Activated gamma-delta T cell treated with anti-CD3 and anti-CD28 coated beads, Interleukin-2, amount 50 U/mL, for 16 hours (primary cell): ENCODE measurements around the gene PPM1H.
"Not testable (repeated sequence)": the region's sequence is repeated elsewhere in the genome, so short reads cannot be mapped to it uniquely, and the experiment has no call there.

Experiments
- DNase-seq: peaks from one replicate; pipeline ENCODE4 v3.0.0-alpha.2; 2020; ENCODE audit warnings: low read depth

The PPM1H gene

DNA sequence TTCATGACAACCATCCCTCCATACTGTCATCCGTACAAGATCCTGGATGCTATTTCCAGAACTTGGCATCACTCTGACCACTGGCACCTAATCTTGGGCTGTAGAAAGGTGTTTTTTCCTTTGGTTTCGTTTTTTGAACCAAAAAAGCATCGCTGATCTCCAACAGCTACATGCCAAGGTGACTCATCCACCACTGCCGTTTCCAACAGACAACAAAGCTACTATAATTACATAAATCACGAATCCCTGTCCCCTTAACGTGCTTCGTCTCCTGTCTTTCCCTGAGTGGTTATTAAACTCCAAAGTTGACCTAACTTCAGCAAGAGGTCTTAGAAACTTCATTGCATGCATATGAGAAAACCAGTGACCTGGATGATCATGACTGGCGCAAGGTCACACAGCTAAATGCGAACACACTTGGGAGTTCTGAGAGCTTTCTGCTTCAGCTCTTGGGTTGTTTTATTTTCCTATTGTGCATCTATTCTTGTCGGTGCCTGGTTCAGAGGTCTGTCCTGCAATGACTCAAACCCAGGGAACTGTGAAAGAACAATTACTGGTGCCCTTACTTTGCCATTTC lies 99.9 kb downstream of the PPM1H start:
- DNase-seq, result no peak

DNA sequence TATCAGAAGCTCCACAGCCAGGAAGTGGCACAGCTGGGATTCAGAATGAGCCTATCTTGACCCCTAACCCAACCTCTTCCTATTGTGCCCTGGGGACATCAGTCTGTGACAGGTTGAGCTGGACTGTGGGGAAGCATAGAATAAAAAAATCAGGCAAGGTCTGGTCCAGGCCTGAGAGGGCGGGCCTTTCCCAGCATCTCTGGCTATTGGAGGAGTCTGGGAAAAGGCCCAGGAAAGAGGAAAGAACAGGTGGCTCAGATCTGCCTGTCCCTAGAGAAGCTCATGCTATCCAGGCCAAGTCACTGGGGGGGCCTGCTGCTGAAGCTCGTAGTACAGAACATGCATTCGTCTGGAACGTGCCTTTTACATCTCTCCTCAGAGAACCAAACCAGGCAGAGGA lies 100.5 kb downstream of the PPM1H start:
- DNase-seq, result no peak

DNA sequence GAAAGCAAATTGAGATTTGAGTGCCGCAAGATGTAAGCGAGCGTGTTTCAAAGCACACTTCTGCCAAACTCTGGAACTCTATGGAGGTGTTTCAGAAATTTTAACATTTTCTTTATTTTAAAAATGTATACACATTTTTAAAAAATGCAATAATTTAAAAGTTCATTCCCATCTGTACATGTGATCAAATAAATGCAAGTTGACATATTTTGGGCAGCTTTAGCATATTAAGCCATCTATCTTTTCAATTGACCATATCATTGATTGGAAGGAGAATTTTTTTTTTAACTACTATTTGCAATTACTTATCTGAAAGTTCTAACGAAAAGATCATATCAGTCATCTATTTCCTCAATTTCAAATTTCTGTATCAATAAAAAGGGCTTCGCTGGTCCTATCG lies 101.3 kb downstream of the PPM1H start:
- DNase-seq, result no peak

- no peak for DNase-seq
Measured at GRCh38 chr12:62832558-62832957, 102.4 kb downstream of the PPM1H start.

DNA sequence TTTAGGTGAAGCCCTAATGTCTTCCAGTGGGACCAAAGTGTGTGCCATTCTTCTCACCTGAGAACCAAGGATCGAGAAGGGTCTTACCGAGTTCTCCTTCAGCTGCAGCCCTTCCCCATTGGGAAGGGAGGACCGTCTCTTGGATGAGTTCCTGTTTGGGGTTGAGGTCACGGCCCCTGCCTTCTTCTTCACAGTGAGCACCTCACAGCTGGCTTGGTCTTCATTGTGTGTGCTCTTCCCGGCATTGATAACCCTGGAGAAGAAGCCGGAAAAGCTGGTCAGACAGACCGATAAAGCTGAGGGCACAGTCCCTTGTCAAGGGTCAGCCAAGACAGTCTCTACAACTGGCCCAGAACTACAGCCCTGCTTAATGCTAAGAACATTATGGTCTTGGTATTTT lies 102.9 kb downstream of the PPM1H start:
- no peak for DNase-seq

DNA sequence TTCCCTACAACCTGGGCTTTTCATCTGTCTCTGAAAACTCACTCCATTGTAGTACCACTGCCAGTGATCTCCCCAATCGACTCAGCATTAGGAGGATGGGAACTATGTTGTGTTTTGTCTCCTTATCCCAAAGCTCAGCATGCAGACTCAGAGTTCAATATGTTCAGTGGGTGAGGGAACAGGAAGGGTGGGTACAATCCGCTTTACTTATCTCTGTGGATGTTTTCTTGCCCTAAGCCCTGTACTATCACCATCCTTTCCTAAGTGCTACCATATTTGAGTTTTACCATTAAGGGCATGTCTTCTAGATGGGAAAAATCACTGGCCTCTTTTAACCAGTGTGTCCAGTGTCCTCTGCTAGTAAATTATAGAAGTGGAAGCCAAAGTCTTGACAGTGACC lies 107.1 kb downstream of the PPM1H start:
- no peak for DNase-seq

DNA sequence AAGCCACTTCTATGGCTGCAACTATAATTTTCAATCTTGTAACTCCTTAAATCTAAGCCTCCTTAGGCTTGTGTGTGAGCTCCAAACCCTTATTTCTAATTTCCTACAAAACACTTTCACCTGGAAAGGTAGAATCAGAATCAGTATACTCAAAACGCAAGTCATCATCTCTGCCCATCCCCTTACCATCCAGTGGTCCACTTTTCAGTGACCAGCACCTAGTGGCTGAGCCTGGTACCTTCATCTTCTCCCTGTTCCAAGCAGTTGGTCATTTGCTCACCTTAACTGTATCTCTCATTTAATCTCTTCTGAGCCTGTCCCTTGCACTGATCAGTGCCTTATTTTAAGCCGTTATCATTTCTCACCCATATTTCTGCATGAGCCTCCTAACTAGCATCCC lies 107.9 kb downstream of the PPM1H start:
- no peak for DNase-seq

DNA sequence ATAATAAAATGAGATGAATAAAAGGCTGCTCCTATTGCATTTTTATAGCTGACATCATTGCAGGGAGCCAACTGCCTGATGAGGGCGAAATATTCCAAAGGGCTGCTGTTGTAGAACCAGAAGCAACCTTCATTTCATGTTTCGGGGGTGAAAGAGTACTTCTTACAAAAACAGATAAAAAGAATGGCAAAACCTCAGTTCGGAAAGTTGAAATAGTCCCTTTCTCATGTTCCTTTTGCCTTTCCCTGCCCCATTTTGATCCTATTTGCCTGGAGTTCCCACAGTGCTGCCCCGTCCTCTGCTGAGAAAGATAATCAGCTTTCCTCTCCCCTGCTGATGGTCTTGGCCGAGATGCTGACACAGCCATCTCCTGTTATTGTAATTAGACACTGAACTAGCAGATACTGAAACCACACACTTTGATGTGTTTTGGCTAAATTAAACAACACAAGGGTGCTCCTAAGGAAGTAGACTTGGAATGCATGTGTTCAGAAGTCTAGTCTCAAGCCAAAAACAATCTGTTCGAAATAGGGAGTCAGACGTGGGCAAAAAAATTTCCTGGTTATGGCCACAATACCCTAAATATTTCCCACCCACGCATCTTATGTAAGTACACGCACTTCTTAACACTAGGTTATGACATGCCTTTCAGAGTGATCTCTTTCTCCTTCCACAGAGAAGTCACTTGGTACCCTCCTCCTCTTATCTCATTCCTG lies 117.2 kb downstream of the PPM1H start:
- DNase-seq, result no peak

DNA sequence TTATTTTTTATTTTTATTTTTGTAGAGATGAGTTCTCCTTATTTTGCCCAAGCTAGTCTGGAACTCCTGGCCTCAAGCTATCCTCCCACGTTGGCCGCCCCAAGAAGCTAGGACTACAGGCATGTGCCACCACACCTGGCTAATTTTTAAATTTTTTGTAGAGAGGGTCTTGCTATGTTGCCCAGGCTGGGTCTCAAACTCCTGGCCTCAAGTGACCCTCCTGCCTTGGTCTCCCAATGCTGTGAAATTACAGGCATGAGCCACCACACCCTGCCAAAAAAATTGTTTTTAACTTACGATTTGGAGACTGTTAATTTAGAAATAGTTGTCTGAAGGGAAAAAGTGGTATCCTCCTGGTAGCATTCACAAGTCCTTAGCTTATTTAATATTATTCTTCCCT lies 120.7 kb downstream of the PPM1H start:
- DNase-seq, result no peak

DNA sequence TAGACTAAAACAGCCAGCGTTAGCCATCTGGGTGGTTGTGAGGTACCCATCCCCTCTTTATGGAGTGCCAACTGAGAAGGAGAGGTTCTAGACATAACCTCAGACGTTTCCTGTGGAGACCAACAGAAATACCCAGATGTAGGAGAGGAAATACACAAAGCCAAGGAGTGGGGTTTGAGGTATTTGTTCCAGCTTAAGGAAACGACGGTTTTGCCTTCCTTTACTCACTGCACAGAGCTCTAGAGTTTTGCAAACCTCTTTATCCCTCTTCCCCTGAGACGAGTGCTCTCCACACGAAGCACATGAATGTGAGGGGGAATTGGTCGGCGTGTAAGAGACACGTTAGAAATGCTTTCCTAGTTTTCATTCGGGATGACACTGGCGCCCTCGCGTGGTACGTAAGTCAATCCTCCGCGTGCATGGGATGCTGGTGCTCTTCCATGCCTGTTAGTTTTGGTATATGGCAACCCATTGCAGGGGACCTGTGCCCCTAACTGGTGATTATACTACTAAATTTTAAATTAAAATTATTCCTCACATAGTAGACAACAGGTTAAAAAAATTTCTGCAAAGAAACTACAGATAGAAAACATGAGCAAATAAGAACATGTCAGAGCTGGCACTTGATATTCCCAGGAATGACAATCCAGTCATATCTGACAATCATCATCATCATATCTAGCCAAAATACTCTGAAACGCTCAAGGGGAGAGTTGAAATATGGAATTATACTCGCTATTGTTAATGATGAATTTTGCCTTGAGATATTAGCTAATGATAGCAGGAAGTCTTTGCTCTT lies 121.7 kb downstream of the PPM1H start:
- DNase-seq, result no peak

DNA sequence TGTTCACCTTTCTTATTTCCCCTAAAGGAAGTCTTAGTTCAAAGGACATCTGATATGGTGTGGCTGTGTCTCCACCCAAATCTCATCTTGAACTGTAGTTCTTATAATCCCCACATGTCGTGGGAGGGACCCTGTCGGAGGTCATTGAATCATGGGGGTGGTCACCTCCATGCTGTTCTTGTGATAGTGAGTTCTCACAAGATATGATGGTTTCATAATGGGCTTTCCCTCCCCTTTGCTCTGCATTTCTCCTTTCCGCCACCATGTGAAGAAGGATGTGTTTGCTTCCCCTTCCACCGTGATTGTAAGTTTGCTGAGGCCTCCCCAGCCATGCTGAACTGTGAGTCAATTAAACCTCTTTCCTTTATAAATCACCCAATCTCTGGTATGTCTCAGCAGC lies 123.5 kb downstream of the PPM1H start:
- DNase-seq, result not testable (repeated sequence)

DNA sequence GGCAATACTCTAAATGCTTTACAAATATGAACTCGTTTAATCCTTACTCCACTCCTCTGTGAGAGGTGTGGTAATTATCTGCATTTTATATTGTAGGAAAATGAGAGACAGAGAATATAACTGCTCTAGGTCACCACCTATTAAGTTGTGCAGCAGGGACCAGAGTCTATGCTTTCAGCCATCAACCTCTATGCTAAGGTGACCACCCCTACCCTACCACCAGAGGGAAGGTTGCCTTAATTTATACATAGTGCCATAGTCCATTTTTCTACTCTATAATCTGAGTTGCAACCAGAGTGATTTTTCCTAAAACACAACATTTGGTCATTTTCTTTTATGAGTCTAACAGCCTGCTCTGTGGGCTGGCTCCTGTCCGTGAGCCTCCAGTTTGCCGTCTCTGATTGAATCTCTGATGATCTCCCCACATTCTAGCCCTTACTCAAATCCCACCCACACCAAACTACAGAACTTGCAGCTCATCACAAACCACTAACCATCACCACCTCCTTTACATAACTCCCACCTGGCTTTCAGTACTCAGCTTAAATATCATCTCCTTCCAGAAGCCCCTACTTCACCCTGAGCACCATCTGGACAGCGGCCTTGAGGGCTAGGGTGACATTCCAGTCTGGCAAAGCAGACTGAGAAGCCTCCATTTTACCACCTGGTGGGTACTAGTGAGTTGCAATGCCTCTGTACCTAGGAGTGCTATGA lies 126.6 kb downstream of the PPM1H start:
- no peak for DNase-seq

- no peak for DNase-seq
Measured at GRCh38 chr12:62806893-62807292, 128.1 kb downstream of the PPM1H start.

GRCh38 chr12:62806244-62806836 lies 128.6 kb downstream of the PPM1H start:
- DNase-seq, result no peak

- DNase-seq, result no peak
Measured at GRCh38 chr12:62805517-62805916, 129.4 kb downstream of the PPM1H start.

GRCh38 chr12:62803756-62804155 lies 131.2 kb downstream of the PPM1H start:
- DNase-seq, result no peak

DNA sequence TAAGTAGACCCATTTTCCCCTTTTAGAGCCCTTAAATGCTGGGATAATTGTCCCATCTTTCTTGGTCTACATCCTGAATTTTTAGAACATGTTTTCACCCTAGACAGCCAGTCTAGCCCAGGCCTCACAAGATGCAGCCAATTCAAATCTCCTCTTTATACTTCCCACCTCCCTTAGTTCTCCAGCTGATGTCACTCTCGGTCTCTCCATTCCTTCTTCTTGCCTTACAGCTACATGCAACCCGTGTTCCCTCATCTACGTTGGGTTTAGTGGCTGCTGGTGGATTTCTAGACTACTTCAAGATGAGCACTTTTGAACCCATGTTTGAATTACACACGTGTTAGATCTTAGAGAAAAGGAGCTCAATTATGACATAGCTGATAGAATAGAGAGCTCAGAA lies 132.0 kb downstream of the PPM1H start:
- no peak for DNase-seq

GRCh38 chr12:62802321-62802720 lies 132.6 kb downstream of the PPM1H start:
- DNase-seq, result no peak

DNA sequence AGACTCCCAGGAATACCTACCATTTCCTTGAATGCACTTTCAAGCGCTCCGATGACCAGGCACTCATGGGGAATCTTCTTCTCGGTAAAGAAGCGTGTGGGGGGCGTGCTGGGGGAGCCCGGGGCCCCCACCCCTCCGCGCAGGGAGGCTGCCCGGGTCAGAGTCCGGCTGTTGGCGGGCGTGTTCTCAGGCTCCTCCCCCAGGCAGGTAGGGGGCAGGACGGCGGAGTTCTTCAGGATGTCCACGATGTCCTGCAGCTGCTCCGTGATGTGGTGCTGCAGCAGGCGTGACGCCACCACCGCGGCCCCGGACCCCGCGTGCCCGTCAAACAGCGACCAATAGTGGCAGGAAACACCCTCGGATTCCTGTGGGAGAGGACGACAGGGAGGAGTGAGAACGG lies 133.2 kb downstream of the PPM1H start:
- no peak for DNase-seq

GRCh38 chr12:62800707-62801400 lies 134.1 kb downstream of the PPM1H start:
- DNase-seq, result no peak

DNA sequence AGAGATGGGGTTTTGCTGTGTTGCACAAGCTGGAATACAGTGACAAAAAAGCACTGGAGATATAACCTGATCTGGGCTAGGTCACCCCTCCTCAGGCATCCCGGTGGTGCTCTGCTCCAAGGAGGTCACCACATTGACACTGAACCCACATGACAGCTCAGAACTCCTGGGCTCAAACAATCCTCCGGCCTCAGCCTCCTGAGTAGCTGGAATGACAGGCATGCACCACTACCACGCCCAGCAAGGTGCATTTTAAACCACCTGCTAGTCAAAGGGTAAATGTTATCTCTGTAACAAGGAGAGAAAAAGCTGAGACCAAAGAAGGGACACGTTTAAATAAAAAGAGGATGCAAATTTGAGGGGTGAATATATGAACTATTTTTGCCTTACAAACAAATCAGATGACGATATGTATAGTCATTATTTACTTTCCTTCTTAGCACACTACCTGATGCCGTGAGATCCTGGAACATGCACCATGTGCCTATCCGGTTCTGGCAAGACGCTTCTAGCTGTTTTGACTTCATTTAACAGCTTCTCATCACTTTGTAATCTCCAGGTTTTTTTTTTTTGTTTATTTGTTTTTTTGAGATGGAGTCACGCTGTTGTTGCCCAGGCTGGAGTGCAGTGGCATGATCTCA lies 135.1 kb downstream of the PPM1H start:
- no peak for DNase-seq
